GM21737 (cell line): ENCODE measurements around the gene KRT33B.
"Not testable (repeated sequence)": the region's sequence is repeated elsewhere in the genome, so short reads cannot be mapped to it uniquely, and the experiment has no call there.

Experiments used
- ATAC-seq: cut with Tn5 transposase; IDR thresholded peaks from one replicate; pipeline ENCODE4 v1.9.1; 2021; ENCODE audit warnings: mild to moderate bottlenecking, moderate library complexity; ENCODE audit not compliant: unreplicated experiment

KRT33B gene

GRCh38 chr17:41394254-41394996 lies 24.8 kb upstream of the KRT33B start:
- ATAC-seq = no peak

- ATAC-seq = no peak
Observed at GRCh38 chr17:41393826-41394225, 24.2 kb upstream of the KRT33B start.

- ATAC-seq = no peak
Observed at GRCh38 chr17:41393294-41393693, 23.7 kb upstream of the KRT33B start.

GRCh38 chr17:41392278-41392677 lies 22.7 kb upstream of the KRT33B start:
- ATAC-seq = no peak

DNA sequence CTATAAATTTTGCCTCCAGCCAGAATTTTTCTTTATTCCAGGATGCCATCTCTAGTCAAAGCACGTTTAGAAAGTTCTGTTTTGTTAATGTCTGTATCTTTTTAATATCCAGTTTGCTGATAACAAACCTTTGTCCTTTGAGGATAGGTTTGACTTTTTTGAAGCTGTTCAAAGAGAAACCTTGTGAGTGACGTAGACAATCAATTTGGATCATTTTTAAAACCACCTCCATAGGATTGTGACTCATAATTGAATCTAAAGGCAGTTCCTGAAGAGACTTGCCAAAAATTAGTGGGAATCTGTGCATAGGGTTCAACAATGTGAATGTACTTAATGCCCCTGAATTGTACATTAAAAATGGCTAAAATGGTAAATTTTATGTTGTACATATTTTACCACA lies 21.9 kb upstream of the KRT33B start:
- ATAC-seq = no peak

GRCh38 chr17:41390411-41390938 lies 20.9 kb upstream of the KRT33B start:
- no peak for ATAC-seq

DNA sequence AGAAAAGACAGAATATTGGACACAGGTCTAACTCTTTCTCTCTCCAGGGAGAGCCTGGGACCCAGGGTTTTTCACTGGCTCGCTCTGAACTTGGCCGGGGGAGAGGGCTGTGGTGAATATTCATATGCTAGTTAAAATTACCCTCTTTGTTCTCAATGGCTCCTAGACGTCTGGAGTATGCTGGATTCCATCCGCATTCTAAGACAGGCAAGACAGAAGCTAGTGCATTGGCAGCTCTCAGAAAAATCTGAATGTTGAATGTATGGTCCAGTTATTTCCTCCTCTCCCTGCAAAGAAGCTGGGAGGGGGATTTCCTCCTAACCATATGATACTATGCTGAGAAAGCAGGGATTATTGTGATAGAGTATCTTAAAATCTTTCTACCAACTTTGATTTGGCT lies 18.1 kb upstream of the KRT33B start:
- no peak for ATAC-seq

DNA sequence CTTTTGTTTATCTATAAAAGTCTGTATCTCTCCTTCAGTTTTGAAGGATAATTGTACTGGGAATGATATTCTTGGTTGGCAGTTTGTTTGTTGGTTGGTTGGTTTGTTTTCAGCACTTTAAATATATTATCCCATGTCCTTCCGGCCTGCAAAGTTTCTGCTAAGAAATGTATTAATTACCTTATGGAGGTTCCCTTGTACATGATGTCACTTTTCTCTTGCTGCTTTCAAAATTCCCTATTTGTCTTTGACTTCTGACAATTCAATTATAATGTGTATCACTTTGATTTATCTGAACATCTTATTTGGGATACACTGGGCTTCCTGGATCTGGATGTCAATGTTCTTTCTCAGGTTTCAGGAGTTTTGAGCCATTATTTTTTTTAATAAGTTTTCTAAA lies 16.6 kb upstream of the KRT33B start:
- ATAC-seq = no peak

DNA sequence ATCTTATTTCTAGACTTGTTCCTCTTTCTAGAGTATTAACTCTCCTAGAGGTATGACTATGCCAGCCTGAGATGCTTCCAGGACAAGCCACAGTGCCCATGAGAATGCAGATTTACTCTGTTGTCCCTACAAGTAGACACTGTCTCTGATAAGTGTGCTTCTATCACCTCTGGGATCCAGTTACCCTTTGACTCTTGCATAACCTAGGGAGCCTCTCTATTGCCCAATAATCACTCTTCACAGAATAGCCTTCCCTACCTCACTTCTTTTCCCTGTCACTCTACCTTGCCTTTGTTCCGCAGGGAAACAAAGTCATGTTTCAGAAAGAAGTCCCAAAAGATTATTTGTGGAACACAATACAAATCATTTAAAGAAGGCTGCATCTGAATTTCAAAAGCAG lies 14.1 kb upstream of the KRT33B start:
- ATAC-seq = no peak

GRCh38 chr17:41382394-41382793 lies 12.8 kb upstream of the KRT33B start:
- no peak for ATAC-seq

DNA sequence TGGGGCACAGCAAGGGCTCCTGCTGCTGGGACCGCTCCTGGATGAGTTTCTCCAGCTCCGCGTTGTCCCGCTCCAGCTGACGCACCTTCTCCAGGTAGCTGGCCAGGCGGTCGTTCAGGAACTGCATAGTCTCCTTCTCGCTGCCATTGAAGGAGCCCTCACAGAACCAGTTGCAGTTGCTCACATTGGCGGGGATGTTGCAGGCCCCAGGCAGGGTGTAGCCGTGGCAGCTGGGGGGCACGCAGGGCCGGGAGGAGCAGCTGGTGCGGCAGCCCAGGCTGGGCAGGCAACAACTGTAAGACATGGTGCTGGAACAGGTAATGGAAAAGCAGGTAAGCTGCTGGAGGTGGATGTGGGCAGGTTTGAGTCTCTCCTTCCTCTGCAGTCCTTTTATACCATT lies 12.3 kb upstream of the KRT33B start, which contains the start of gene KRT34:
Gene KRT34, minus strand, starts transcription at position 364 of the 400 bp plus-strand sequence. Its CDS starts 60 bp downstream, at position 304.
- not testable (repeated sequence) for ATAC-seq

GRCh38 chr17:41380091-41380490 lies 10.5 kb upstream of the KRT33B start:
- ATAC-seq = not testable (repeated sequence)

DNA sequence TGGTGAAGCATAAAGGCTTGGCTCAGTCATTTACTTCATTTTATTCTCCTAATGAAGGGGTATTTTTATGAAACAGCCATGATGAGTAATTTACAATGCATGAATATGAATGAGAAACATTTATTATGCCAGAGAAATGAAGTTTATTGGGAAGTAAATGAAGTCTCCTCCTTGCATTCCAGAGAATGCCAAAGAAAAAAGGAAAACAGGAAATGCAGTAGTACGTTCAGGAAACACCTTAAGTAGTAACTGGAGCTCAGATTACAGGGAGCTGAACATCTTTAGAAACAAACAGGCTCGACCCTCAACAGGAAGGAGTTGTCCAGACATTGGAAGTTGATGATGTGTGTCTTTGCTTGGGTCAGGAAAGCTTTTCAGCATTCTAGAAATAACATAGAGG lies 7.9 kb upstream of the KRT33B start:
- no peak for ATAC-seq

GRCh38 chr17:41369023-41369422 lies 590 bp downstream of the KRT33B start:
- ATAC-seq = no peak

DNA sequence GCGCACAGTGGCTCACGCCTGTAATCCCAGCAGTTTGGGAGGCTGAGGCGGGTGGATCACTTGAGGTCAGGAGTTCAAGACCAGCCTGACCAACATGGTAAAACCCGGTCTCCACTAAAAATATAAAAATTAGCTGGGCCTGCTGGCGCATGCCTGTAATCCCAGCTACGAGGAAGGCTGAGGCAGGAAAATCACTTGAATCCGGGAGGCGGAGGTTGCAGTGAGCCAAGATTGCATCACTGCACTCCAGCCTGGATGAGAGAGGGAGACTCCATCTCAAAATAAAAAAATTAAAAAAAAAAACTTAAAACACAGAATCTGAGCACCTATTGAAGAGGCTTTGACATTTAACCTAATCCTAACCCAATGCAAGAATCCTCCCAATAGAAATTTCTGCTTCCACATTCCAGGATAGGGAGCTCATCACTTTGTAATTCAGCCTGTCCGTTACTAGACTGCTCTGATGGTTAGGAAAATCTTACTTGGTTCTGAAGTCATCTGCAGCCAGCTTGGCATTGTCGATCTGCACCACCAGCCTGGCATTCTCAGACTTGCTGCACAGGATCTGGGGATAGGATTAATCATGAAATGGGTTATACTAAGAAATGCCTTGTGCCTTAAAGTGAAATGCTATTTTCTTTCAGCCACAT lies 2.1 kb downstream of the KRT33B start:
- ATAC-seq = no peak

- ATAC-seq = no peak
Observed at GRCh38 chr17:41366070-41366469, 3.5 kb downstream of the KRT33B start.

GRCh38 chr17:41363881-41364280 lies 5.7 kb downstream of the KRT33B start:
- no peak for ATAC-seq

DNA sequence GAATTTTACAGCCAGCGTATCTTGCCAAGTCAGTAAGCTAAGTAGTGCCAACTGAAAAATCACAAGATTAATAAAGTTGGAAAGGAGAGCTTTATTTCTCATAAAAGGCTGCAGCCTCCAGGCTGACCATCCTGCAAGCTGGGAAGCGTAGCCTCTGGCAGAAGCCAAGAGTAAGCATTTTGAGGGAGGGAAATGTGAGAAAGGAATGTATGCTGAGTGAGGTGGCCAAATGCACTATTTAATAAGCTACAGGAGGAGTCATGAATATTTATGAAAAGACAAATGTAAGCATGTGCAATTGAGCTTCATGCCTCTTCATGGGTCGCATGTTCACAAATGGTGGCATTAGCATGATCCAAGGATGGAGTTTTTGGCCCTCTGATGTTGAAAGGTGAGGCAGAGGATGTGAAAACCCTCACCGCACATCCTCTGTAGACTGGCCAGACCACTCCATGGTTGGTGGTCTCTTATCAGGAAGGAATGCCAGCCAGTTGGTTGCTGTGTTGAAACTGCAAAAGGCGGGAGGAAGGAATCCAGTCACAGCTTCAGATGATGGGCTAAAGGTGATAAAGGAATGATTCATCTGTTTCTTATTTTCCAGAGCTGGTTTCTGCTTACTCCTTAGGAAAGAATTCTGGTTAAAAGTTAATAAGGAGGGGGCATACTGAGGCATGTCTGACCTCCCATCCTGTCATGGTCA lies 9.2 kb downstream of the KRT33B start:
- ATAC-seq = no peak

GRCh38 chr17:41354536-41354935 lies 15.1 kb downstream of the KRT33B start:
- no peak for ATAC-seq

DNA sequence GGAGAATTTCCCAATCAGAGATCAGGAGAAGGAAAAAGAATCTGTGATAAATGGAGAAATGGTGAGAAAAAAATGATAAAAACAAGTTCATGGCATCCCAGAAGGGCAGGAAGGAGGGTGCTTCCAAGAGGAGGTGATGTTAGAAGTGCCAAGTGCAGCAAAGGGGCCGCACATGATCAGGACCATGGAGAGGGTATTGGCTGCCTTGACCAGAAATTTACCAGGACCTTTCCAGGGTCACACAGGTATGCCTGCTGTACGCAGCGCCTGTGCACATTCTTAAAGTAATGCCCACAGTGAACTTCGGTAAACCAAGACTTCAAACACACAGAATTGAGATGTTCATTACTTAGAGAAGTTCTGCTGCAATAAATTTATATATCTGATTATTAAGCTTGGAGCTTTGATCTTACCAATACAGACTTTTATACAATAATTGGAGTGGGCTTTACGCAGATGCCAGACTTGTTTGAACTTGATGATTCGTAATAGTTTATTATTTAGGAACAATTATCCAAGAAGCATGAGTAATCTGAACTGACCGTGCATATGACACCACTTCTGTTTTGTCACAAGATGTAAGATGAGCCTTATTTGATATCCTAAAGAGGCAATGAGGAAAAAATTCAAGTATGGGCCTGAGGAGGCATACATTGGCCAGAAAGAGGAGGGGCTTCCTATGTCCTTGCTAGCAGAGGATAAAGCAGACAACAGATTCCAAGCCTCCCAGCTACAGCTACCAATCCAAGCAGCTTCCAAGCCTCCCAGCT lies 16.8 kb downstream of the KRT33B start:
- no peak for ATAC-seq

DNA sequence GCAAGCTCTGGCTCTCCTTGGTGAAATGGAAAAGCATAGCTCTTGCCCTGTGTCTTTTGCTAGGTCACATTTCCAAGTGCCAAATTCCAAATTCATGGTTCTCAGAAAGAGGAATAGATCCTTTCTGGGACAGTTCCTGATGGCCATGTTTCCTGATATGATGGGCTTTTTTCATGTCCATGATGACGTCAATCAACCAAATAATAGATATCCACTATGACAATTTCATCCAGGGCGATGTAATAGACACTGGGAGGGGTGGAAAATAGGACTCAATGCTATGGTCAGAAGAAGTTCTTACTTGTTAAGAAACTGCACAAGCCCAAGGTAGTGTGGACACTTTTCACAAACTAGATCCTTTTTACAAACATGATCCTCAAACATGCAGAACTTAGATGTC lies 18.4 kb downstream of the KRT33B start:
- ATAC-seq = no peak
